ENCODE results near the gene MPL. TPM values are rescaled to one million over a fixed set of nuclear protein-coding genes. Genes with fewer than 3 reads are reported as not detected.
A peak's percentile ranks its signal among the peaks of the same experiment; 100 is the strongest.

The MPL gene
- total and polyA plus RNA-seq, 9 donors, result 0.35 to 2.6 (median 0.73) TPM; not detected in 1

DNA sequence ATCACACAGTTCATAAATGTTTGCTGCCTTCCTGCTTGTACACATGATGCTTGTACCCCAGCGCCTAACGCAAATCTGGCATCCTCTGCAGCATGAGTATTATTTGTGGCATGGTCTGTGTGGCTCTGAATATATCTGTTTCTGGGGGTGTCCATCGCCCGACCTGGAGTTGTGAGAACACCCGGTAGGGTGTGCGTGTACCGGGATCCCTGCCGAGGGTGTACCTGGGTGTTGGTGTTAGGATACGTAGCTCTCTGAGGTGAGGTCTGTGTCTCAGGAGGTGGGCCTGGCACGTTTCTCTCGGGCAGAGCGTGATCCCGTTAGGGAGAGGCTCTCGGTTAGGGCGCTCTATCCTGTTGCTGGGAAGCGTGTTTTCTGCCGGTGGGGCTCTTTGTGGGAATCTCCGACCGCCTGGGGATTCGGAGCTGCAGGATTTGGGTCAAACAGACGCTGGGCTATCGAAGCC, 10.8 kb downstream of the MPL start:
- H3K36me3 ChIP-seq, result no peaks in the 10 kb centered on the region
- H3K9me3 ChIP-seq, result no peaks in the 10 kb centered on the region
- no peak for DNase-seq
- intact Hi-C loops (cut with DNase I), result no loop called here
- WGBS, 3 donors, result 7 to 16% (median 10%) methylated on average over 21 to 22 of the region's 22 CpGs
- TF ChIP-seq, protein P1, sequence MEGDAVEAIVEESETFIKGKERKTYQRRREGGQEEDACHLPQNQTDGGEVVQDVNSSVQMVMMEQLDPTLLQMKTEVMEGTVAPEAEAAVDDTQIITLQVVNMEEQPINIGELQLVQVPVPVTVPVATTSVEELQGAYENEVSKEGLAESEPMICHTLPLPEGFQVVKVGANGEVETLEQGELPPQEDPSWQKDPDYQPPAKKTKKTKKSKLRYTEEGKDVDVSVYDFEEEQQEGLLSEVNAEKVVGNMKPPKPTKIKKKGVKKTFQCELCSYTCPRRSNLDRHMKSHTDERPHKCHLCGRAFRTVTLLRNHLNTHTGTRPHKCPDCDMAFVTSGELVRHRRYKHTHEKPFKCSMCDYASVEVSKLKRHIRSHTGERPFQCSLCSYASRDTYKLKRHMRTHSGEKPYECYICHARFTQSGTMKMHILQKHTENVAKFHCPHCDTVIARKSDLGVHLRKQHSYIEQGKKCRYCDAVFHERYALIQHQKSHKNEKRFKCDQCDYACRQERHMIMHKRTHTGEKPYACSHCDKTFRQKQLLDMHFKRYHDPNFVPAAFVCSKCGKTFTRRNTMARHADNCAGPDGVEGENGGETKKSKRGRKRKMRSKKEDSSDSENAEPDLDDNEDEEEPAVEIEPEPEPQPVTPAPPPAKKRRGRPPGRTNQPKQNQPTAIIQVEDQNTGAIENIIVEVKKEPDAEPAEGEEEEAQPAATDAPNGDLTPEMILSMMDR (IDR thresholded peaks at IDR 0.05), result no peak
- TF ChIP-seq EP300 (IDR thresholded peaks at IDR 0.05) (no peak), POLR2A (IDR thresholded peaks at IDR 0.05) (no peak)
- H3K27me3 ChIP-seq, result no peaks in the 10 kb centered on the region
- peaks cover 3% of the 10 kb centered on the region for H3K4me1 ChIP-seq (ENCODE audit: insufficient read depth)
- H3K27ac ChIP-seq, result peak overlapping the region; percentile 23 to 75
- peak overlapping the region; percentile 56 for H3K4me3 ChIP-seq

DNA sequence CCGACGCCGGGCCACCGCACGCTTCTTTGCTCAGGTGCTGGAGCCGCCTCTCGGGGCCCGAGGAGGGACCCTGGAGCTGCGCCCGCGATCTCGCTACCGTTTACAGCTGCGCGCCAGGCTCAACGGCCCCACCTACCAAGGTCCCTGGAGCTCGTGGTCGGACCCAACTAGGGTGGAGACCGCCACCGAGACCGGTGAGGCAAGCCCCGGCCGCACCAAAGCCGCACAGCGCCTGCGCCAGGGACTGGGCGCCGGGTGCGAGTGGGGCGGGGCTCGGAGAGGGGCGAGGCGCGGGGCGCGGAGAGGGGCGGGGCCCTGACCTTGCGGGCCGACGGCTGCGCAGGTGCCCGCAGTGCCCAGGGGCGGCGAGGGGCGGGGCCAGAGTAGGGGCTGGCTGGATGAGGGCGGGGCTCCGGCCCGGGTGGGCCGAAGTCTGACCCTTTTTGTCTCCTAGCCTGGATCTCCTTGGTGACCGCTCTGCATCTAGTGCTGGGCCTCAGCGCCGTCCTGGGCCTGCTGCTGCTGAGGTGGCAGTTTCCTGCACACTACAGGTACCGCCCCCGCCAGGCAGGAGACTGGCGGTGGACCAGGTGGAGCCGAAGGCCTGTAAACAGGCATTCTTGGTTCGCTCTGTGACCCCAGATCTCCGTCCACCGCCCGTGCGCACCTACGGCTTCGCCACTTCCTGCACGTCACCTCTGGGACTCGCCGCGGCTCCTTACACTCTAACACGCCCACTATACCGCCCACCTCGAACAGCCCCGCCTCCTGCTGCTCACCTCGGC, 11.4 kb downstream of the MPL start:
- no peaks in the 10 kb centered on the region for H3K36me3 ChIP-seq
- H3K4me1 ChIP-seq (ENCODE audit: insufficient read depth), result peaks cover 3% of the 10 kb centered on the region
- peak overlapping the region; percentile 56 for H3K4me3 ChIP-seq
- 1 to 3% (median 3%) methylated on average over 62 to 72 of the region's 72 CpGs for WGBS, 3 donors
- TF ChIP-seq POLR2A (IDR thresholded peaks at IDR 0.05) (peak; percentile 9), EP300 (IDR thresholded peaks at IDR 0.05) (no peak)
- TF ChIP-seq, protein P1 (IDR thresholded peaks at IDR 0.05), result no peak
- intact Hi-C loops (cut with DNase I), result no loop called here
- no peaks in the 10 kb centered on the region for H3K9me3 ChIP-seq
- H3K27ac ChIP-seq, result peak overlapping the region; percentile 23 to 75
- peak; percentile 75 to 89 (median 85) for DNase-seq
- H3K27me3 ChIP-seq, result no peaks in the 10 kb centered on the region

DNA sequence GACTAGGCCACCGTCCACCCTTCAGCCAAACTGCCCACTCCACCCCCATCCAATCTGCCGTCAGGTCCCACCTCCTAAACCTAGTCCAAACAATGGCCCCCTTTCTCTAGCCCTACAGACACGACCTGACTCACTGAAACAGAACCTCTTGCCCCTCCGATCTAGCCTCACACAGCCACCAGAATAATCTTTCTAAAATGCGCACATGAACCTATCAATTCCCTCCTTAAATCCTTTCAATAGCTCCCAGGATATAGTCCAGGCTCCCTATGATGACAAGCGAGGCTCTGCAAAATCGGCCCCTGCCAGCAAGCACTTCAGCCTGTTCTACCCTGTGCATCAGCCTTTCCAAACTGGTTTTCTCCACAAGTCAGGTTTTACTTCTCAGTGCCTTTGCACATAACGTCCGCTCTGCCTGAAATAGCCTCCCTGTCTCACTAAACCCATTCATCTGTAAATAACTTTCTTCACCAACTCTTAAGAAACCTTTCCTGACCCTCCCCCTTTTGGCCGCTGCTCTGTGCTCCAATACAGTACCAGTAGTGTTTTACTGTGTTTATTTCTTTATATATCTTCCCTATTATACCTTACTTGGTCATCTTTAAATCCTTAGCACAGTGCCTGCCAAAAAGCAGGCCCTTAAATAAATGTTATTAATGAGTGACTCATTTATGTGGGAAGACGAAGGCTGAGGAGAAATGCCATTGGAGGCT, 12.1 kb downstream of the MPL start:
- Histone ChIP-seq H3K27me3 (no peaks in the 10 kb centered on the region), H3K4me3 (peak overlapping the region; percentile 56), H3K4me1 (ENCODE audit: insufficient read depth) (peaks cover 2% of the 10 kb centered on the region), H3K27ac (peak overlapping the region; percentile 23 to 75), H3K36me3 (no peaks in the 10 kb centered on the region), H3K9me3 (no peaks in the 10 kb centered on the region)
- TF ChIP-seq, protein P1 (IDR thresholded peaks at IDR 0.05), result no peak
- no peak for TF ChIP-seq EP300 (IDR thresholded peaks at IDR 0.05)
- no peak for TF ChIP-seq POLR2A (IDR thresholded peaks at IDR 0.05)
- DNase-seq, result no peak
- 46 to 48% (median 47%) methylated on average over 11 of the region's 11 CpGs for WGBS, 3 donors
- intact Hi-C loops (cut with DNase I), result no loop called here

DNA sequence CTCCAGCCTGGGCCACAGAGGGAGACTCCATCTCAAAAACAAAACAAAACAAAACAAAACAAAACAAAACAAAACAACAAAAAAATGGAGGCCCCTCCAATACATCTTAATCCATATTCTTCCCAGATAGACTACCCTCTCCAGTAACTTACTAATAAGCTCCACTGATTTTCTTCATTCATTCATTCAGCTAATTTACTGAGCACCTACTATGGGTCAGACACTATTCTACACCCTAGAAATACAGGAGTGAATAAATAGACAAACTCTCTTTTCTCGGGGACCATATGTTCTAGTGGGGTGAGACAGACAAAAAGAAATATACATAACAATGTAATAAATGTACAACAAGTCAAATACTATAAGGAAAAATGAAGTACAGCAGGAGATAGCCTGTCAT, 13.4 kb downstream of the MPL start:
- Histone ChIP-seq H3K27ac (no peak overlapping the region), H3K9me3 (no peaks in the 10 kb centered on the region), H3K27me3 (no peaks in the 10 kb centered on the region), H3K4me3 (no peak overlapping the region), H3K4me1 (ENCODE audit: insufficient read depth) (no peaks in the 10 kb centered on the region), H3K36me3 (no peaks in the 10 kb centered on the region)
- intact Hi-C loops (cut with DNase I), result no loop called here
- TF ChIP-seq EP300 (IDR thresholded peaks at IDR 0.05) (no peak), POLR2A (IDR thresholded peaks at IDR 0.05) (no peak)
- TF ChIP-seq, protein P1 (IDR thresholded peaks at IDR 0.05), result no peak
- WGBS, 3 donors, result 86 to 89% (median 87%) methylated on average over 1 of the region's 1 CpG
- no peak for DNase-seq

Data from ovary (tissue), 9 donors.